ENCODE data around the gene CHTOP.

CHTOP gene

GRCh38 chr1:153683854-153684253 is 50.0 kb downstream of the CHTOP start:
- DNase-seq (ENCODE audit: insufficient read length, low spot score) = no peak

GRCh38 chr1:153684892-153685291 is 51.0 kb downstream of the CHTOP start:
- DNase-seq (ENCODE audit: insufficient read length, low spot score) (no peak), FAIRE-seq (no peak)

More at GRCh38 chr1:153683854-153684253, 50.0 kb downstream of the CHTOP start:
- no peak for FAIRE-seq

GRCh38 chr1:153685544-153686340 is 51.9 kb downstream of the CHTOP start:
- FAIRE-seq (no peak), DNase-seq (ENCODE audit: insufficient read length, low spot score) (no peak)

GRCh38 chr1:153687346-153688125 is 53.7 kb downstream of the CHTOP start:
- FAIRE-seq (no peak), DNase-seq (ENCODE audit: insufficient read length, low spot score) (no peak)

- FAIRE-seq (no peak), DNase-seq (ENCODE audit: insufficient read length, low spot score) (no peak)
These were observed 54.4 kb downstream of the CHTOP start for GRCh38 chr1:153688276-153688675.

GRCh38 chr1:153688736-153689328 is 55.0 kb downstream of the CHTOP start:
- DNase-seq (ENCODE audit: insufficient read length, low spot score) = no peak
- no peak for FAIRE-seq

- DNase-seq (ENCODE audit: insufficient read length, low spot score) (no peak), FAIRE-seq (no peak)
These were observed 59.6 kb downstream of the CHTOP start for GRCh38 chr1:153693466-153693865.

All from GM19239 (cell line).